HL-60/S4 treated with phorbol 12-myristate 13-acetate at 8.2 ng/mL for 4 days and 3 days (cell line): Measurements from ENCODE around the gene DENND4B.

Experiments used
- in situ Hi-C: fragments of 300-500 bp; cut with MboI; formaldehyde crosslinking; loops from 2 replicates; pipeline ENCODE4 v1.15.0; 2022; ENCODE audit warnings: low sequenced_read_pairs

DENND4B gene

GRCh38 chr1:153951183-153951582, 4.7 kb upstream of the DENND4B start:
- in situ Hi-C loops: no loop called here

DNA sequence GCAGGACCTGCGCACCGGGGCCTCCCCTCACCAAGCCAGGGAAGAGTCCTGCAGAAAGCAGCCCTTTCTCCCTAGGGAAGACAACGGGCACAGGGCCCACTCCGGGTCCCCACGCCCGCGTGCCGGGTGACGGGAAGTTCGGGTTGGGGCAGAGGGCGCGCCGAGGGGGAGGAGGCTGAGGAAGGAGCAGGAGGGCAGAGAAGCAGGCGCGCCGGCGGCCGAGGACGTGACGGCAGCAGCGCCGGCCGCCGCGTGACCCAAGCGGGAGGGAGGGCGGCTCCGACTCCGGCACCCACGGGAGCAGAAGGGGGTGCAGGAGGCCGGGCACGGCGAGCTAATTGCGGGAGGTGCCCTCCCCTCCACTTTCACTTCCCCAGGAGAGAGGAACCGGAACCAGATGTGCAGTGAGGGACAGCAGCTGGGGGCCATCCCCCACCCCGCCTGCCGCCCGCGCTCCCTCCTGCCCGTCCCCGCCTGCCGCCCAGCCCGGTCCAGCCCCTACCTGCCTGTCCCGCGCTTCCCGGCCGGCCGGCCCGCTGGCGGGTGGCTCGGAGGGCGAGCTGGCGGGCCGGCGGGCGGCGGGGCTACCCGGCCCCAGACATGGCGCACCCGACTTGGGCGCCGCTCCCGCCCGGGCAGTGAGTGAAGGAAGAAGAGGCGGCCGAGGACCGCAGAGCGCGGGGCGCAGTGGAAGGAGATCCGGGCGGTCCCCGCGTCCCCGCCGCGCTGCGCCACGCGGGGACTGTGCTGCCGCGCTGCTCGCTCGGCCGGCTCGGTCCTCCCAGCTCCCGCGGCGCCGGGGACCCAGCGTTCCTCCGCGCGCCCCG, 510 bp downstream of the DENND4B start:
- in situ Hi-C loops: no loop called here

DNA sequence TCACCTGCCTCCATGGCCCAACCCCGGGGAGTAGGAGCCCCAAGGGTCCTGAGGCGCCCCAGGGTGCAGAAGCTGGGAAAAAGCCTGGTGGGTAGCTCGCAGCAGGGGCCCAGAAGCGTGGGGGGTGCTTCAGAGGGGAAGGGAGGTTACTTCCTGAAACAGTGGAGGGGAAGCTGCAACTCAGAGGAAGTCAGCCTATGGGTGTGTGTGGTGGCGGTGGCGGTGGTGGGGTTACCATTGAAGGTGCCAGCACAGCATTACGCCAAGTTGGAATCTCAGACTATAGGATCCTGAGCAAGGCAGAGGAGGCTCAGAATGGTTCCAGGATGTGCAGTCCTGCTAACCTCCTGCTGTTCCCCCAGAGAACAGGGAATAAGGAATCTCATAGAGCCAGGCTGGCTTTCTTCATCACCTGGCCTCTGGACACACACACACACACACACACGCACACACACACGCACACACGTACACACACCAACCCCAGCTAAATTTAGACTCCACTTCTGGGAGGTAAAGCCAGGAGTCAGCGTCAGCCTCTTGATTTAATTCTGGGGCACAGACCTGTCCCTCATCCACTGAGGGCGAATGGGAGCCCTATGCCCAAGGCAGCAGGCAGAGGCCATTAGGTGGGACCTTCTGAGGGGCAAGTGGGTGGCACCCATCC, 1.3 kb downstream of the DENND4B start:
- in situ Hi-C loops: no loop called here

GRCh38 chr1:153944827-153945117, 1.7 kb downstream of the DENND4B start:
- in situ Hi-C loops: no loop called here

DNA sequence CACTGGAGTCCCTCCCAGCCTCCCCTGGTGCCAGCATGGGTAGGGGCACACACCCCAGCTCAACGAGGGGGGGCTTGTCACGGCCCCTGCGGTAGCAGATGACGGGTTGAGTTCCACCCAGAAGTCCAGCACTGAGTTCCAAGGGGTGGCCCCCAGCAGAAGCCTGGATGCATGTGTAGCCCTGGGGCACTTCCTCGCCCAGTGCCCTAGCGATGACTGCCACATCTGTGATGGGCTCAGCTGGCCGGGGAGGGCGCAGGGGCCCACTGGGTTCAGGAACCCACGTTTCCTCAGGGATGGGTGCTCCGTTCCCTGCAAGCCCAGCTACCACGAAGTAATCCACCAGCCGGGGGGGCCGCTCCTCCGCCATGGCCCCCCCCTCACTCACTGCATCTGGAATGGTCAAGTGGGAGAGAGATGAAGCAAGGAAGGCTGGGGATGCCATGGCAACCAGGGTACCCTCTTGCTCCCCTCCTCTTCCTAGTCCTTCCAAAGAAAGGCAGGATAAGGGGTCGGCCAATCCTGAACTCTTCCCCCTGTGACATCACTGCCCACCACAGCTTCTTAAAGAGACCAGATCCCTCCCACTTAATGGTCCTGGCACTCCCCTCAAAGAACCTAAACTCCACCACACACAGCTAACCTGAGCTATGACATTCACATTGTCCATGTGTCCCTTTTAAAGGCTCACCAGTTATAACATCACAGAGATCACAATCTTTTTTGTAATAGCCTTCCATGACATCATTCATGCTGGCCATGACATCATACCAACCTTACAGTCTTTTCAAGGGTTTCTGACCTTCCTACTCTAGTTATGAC, 2.3 kb downstream of the DENND4B start:
- in situ Hi-C loops: no loop called here

- in situ Hi-C loops: no loop called here
Observed at GRCh38 chr1:153942766-153943549, 3.6 kb downstream of the DENND4B start.

GRCh38 chr1:153941826-153942725, 4.4 kb downstream of the DENND4B start:
- in situ Hi-C loops: no loop called here

DNA sequence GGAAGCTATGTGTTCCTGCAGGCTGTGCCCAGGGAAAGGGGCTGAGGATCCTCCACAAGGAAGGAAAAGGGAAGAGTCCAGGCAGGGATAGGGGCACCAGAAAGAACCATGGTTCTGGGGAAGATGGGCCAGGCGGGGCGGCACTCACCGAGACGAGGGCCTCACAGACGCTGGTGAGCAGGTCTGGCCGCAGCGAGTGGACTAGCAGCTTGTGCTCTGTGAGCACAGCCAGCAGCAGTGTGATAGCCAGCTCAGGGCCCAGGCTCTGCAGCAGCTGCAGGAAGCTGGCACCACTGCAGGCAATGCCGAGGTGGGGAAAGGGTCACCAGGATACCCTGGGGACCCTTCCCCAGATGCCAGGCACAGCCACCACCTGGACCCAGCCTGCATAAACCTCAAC, 5.8 kb downstream of the DENND4B start:
- in situ Hi-C loops: no loop called here

GRCh38 chr1:153939476-153939875, 7.0 kb downstream of the DENND4B start:
- in situ Hi-C loops: no loop called here

- in situ Hi-C loops: no loop called here
Observed at GRCh38 chr1:153938996-153939395, 7.5 kb downstream of the DENND4B start.

DNA sequence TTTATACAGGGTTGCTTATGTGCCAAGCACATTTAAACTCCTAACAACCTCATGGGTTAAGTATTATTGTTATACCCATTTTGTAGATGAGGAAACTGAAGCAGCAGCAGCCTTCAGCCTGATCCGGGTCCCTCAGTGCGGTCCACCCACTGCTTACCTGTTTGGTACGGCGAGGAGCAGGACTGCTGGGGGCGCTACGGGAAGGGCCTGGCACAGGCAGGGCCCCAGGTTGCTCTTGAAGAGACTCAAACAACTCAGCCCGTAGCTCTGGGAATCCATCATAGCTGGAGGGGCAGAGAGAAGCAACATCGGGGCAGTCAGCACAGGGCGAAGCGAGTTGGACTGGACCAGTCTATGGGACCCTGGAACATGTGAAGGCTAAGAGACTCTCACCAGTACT, 9.2 kb downstream of the DENND4B start:
- in situ Hi-C loops: no loop called here

GRCh38 chr1:153936011-153936802, 10.3 kb downstream of the DENND4B start:
- in situ Hi-C loops: no loop called here

DNA sequence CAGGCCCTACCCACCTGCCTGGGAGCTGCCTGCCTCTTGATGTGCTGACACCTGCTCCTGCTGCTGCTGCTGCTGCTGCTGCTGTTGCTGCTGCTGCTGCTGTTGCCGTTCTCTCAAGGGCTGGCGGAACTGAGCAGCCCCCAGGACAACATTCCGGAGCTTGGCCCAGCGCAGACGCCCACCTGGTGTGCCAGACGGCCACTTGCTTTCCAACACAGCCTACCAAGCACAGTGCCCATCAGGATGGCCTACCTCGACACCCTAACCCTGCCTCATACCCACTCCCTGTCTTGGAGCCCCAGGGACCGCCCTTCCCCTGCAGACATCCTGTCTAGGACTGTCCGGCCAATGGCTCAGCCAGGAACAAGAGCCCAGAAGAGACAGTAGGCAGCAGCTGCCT, 11.8 kb downstream of the DENND4B start:
- in situ Hi-C loops: no loop called here

GRCh38 chr1:153933955-153934354, 12.6 kb downstream of the DENND4B start:
- in situ Hi-C loops: no loop called here

DNA sequence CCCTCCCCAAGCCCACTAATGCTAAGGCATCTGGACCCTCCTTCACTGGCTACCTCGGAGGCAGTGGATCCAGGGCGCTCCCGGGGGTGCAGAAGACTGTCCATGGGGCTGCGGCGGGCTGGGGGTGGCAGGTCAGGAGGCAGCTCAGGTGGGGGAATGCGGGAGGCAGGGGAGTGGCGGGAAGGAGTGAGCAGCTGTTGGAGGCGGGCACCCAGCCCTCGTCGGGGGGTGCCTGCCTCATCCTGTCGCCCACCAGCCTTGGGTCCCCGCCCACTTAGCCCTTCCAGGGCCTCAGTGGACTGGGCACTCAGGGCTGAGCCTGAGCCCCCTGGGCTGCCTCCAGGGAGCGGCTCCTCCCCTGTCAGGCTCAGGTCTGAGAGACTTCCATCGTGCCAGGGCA, 13.1 kb downstream of the DENND4B start:
- in situ Hi-C loops: no loop called here

GRCh38 chr1:153932156-153933131, 14.1 kb downstream of the DENND4B start:
- in situ Hi-C loops: no loop called here

DNA sequence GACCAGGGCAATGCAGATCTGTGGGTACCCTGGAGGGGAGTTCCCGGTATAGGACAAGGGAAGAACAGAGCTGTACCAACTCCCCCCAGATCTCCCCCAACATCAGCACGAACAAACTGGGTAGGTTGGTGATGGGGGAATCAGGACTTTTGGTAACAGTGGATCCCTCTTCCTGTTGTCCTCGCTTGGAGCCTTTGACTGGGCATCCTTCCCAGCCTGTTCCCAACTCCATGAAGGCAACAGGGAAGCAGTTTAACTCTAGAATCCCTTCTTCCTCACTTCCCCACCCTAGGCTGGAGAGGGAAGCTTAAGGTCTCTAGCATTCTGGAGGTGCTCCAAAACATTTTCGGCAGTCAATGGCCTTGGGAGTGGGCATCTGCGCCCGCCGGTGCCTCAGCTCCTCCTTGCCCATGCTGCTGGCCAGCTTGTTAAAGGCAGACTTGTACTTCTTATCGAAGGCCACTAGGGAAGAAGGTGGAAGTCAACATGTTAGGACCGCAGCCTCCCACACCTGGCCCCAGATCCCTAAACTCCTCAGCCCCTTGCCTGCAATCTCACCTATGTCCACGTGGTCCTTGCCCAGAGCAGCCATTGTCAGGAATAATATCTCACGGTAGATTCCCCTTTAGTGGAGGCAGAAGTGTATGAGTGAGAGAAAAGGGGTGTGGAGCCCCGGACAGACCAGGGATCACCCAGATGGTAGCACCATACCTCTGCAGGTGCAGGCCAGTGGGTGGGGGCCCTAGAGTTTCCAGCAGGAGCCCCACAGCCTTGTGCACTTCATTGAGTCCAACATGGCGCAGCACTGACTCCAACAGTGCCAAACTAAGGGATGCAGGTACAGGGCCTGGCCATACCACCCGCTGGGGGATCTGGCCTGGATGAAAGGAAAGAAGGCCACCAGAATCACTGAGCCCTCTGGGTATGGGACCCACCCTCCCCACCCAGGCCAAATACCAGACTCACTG, 16.3 kb downstream of the DENND4B start:
- in situ Hi-C loops: no loop called here
